ENCODE data around the gene RAPGEF5.

Gene RAPGEF5

GRCh38 chr7:22251281-22251680 lies 105.7 kb downstream of the RAPGEF5 start:
- no peak for DNase-seq (ENCODE audit: low read depth in 1 of 2, low spot score in 1 of 2)
- no peak overlapping the region for H3K27ac ChIP-seq (replicated peaks)
- no peak overlapping the region for H3K4me3 ChIP-seq (replicated peaks; ENCODE audit: insufficient read depth, low read length)
- H3K27me3 ChIP-seq (ENCODE audit: insufficient read depth, poor library complexity, severe bottlenecking), result no peaks in the 10 kb centered on the region
- no peak for TF ChIP-seq GABPA (IDR thresholded peaks at IDR 0.05; ENCODE audit: low read depth)
- TF ChIP-seq SPI1 (IDR thresholded peaks at IDR 0.05; ENCODE audit: borderline replicate concordance, low read depth), result no peak
- TF ChIP-seq CTCF (IDR thresholded peaks at IDR 0.05; ENCODE audit: insufficient read depth, low read length), result no peak
- TF ChIP-seq POLR2AphosphoS5 (IDR thresholded peaks at IDR 0.05; ENCODE audit: low read depth), result no peak
- no peak for TF ChIP-seq REST (IDR thresholded peaks at IDR 0.05; ENCODE audit: insufficient replicate concordance, low read depth)

GRCh38 chr7:22250390-22250789 lies 106.6 kb downstream of the RAPGEF5 start:
- no peak for DNase-seq (ENCODE audit: low read depth in 1 of 2, low spot score in 1 of 2)

More at GRCh38 chr7:22250390-22250789, 106.6 kb downstream of the RAPGEF5 start:
- H3K27me3 ChIP-seq (ENCODE audit: insufficient read depth, poor library complexity, severe bottlenecking), result no peaks in the 10 kb centered on the region
- TF ChIP-seq GABPA (IDR thresholded peaks at IDR 0.05; ENCODE audit: low read depth) (no peak), SPI1 (IDR thresholded peaks at IDR 0.05; ENCODE audit: borderline replicate concordance, low read depth) (no peak), REST (IDR thresholded peaks at IDR 0.05; ENCODE audit: insufficient replicate concordance, low read depth) (no peak), CTCF (IDR thresholded peaks at IDR 0.05; ENCODE audit: insufficient read depth, low read length) (no peak), POLR2AphosphoS5 (IDR thresholded peaks at IDR 0.05; ENCODE audit: low read depth) (no peak)
- H3K27ac ChIP-seq (replicated peaks), result no peak overlapping the region
- H3K4me3 ChIP-seq (replicated peaks; ENCODE audit: insufficient read depth, low read length), result no peak overlapping the region

All from HL-60 (cell line).